ENCODE measurements around the gene KCNIP3. TPM values are rescaled to one million over a fixed set of nuclear protein-coding genes. Genes with fewer than 3 reads are reported as not detected.

The KCNIP3 gene
- total and polyA plus RNA-seq, 9 of the 15 experiments (the other 6 are each of a cell fraction or from before 2014, with no cell fraction given), result 0.04 TPM; not detected in 8

DNA sequence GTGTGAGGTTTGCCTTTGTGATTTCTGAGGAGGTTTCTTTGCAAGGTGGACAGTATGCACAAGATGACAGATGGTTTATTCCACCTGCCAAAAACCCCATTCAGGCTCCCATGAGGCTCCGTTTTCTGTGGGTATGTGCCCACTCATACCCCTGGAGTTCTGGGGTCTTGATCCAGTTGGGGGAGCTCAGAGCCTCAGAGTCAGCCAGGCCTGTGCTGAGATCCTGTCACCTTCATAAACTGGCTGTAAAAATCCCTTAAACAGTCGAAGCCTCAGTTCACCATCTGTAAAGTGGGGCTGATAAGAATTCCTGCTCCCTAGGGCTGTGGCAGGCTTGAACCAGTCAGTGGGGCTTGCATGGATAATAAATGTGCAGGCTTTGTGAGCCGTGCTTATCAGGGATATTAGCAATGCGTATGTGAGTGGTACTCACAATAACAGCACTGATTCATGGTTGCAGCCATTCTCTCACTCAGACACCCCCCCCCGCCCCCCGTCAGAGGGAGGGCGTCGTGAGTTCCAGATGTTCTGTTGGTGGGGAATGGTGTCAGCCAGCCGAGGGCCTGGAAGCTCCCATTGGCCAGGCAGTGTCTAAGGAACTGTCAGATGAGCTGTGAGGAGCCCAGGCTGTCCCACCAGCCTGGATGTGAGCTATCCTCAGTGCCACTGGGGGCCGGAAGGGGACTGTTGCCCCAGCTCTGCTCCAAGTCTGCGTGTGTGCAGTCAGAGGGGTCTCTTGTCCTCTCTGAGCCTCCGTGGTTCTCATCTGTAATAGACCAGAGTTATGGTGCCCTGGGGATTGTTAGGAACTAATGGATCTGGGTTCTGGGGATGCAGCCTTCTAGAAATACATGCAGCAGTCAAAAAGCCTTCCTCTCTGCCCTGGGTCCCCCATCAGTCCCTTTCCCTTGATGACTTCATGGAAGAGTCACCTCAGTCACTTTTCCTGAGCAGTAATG lies 51.7 kb downstream of the KCNIP3 start:
- Histone ChIP-seq H3K4me2 (ENCODE audit: insufficient read depth, low read length) (no peak overlapping the region), H3K79me2 (ENCODE audit: control insufficient read depth, insufficient read depth, low read length) (no peaks in the 10 kb centered on the region), H3K27me3 (ENCODE audit: control insufficient read depth in 2 of 2, insufficient read depth in 2 of 2, low read length in 2 of 2) (peaks cover 7 to 85% of the 10 kb centered on the region in 2 experiments), H3K36me3 (ENCODE audit: control insufficient read depth, insufficient read depth, low read length) (no peaks in the 10 kb centered on the region), H3K9me3 (replicated peaks; ENCODE audit: control insufficient read depth, insufficient read depth, low read depth, low read length) (no peaks in the 10 kb centered on the region), H3K9ac (ENCODE audit: insufficient read depth in 1 of 2, low read depth in 2 of 2, low read length in 2 of 2) (no peak overlapping the region), H4K20me1 (replicated peaks; ENCODE audit: control insufficient read depth, insufficient read depth, low read length) (peaks cover 9% of the 10 kb centered on the region), H3K27ac (ENCODE audit: extremely low read depth, low read depth, low read length) (no peak overlapping the region), H3K4me3 (no peak overlapping the region), H3K9me1 (ENCODE audit: control insufficient read depth, insufficient read depth, low read length) (no peaks in the 10 kb centered on the region), H3K4me1 (replicated peaks in 1 of 2; ENCODE audit: control insufficient read depth in 2 of 2, insufficient read depth in 2 of 2, low read length in 2 of 2) (peaks cover 6 to 23% of the 10 kb centered on the region in 2 experiments; a peak in 4 of 5 replicates), H2AFZ (ENCODE audit: low read depth, low read length) (no peak overlapping the region)
- TF ChIP-seq ZNF253 (CRISPR knock-in tag; conservative IDR thresholded peaks at IDR 0.05), result no peak
- TF ChIP-seq NCOR1 (IDR thresholded peaks at IDR 0.05), result no peak
- no peak for TF ChIP-seq BRD9 (IDR thresholded peaks at IDR 0.05; ENCODE audit: low read depth, partially characterized antibody)
- TF ChIP-seq, protein P1, sequence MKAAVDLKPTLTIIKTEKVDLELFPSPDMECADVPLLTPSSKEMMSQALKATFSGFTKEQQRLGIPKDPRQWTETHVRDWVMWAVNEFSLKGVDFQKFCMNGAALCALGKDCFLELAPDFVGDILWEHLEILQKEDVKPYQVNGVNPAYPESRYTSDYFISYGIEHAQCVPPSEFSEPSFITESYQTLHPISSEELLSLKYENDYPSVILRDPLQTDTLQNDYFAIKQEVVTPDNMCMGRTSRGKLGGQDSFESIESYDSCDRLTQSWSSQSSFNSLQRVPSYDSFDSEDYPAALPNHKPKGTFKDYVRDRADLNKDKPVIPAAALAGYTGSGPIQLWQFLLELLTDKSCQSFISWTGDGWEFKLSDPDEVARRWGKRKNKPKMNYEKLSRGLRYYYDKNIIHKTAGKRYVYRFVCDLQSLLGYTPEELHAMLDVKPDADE (conservative IDR thresholded peaks at IDR 0.05; ENCODE audit: control insufficient read depth, low read depth, low read length), result no peak
- TF ChIP-seq NR1H2 (CRISPR knock-in tag; IDR thresholded peaks at IDR 0.05), result no peak
- TF ChIP-seq NCOA4 (IDR thresholded peaks at IDR 0.05; ENCODE audit: partially characterized antibody), result no peak
- TF ChIP-seq ATF1 (CRISPR knock-in tag; IDR thresholded peaks at IDR 0.05), result no peak
- no peak for TF ChIP-seq ATF1 (tag; IDR thresholded peaks at IDR 0.05)
- TF ChIP-seq C11orf30 (IDR thresholded peaks at IDR 0.05; ENCODE audit: low read depth), result no peak
- TF ChIP-seq XRCC4 (IDR thresholded peaks at IDR 0.05; ENCODE audit: extremely low read depth, insufficient read depth, insufficient read length), result no peak
- TF ChIP-seq, protein P2, sequence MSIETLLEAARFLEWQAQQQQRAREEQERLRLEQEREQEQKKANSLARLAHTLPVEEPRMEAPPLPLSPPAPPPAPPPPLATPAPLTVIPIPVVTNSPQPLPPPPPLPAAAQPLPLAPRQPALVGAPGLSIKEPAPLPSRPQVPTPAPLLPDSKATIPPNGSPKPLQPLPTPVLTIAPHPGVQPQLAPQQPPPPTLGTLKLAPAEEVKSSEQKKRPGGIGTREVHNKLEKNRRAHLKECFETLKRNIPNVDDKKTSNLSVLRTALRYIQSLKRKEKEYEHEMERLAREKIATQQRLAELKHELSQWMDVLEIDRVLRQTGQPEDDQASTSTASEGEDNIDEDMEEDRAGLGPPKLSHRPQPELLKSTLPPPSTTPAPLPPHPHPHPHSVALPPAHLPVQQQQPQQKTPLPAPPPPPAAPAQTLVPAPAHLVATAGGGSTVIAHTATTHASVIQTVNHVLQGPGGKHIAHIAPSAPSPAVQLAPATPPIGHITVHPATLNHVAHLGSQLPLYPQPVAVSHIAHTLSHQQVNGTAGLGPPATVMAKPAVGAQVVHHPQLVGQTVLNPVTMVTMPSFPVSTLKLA (conservative IDR thresholded peaks at IDR 0.05), result no peak
- WGBS (ENCODE audit: insufficient coverage, low coverage, missing lambda C conversion rate), result 1% methylated on average over 12 of the region's 12 CpGs
- ATAC-seq (no peak), FAIRE-seq (no peak), DNase-seq (ENCODE audit: extremely low read depth in 1 of 4, low spot score in 3 of 4) (no peak)
- ChIA-PET CTCF (ENCODE audit: low intra/inter-chr PET ratio) (no interaction called here), POLR2A (no interaction called here)
- in situ Hi-C loops (cut with MboI), result no loop called here
- BruUV-seq (replicated peaks), result no TSS peak
- intact Hi-C loops (cut with micrococcal nuclease), result no loop called here

All from K562 (cell line).